ENCODE measurements around the gene PTPRK. TPM values are rescaled to one million over a fixed set of nuclear protein-coding genes. Genes with fewer than 3 reads are reported as not detected.
A peak's percentile ranks its signal among the peaks of the same experiment; 100 is the strongest.

PTPRK gene
- total RNA-seq, 1 donor from 2014 or later, result 42.8 TPM

- DNase-seq (ENCODE audit: low read depth), result no peak
Observed at GRCh38 chr6:127971945-127972391, 548.4 kb downstream of the PTPRK start.

- no peak for DNase-seq (ENCODE audit: low read depth)
Observed at GRCh38 chr6:127971386-127971785, 549.0 kb downstream of the PTPRK start.

GRCh38 chr6:127969701-127970100 lies 550.7 kb downstream of the PTPRK start:
- no peak for DNase-seq (ENCODE audit: low read depth)

GRCh38 chr6:127968394-127968793 lies 552.0 kb downstream of the PTPRK start:
- no peak for DNase-seq (ENCODE audit: low read depth)

GRCh38 chr6:127967708-127968107 lies 552.7 kb downstream of the PTPRK start:
- no peak for DNase-seq (ENCODE audit: low read depth)

GRCh38 chr6:127966616-127967015 lies 553.8 kb downstream of the PTPRK start:
- DNase-seq (ENCODE audit: low read depth), result no peak

- DNase-seq (ENCODE audit: low read depth), result peak; percentile 48
Observed at GRCh38 chr6:127963495-127963894, 556.9 kb downstream of the PTPRK start.

- no peak for DNase-seq (ENCODE audit: low read depth)
Observed at GRCh38 chr6:127959869-127960268, 560.5 kb downstream of the PTPRK start.

- DNase-seq (ENCODE audit: low read depth), result no peak
Observed at GRCh38 chr6:127956956-127957355, 563.4 kb downstream of the PTPRK start.

GRCh38 chr6:127956260-127956888 lies 564.0 kb downstream of the PTPRK start:
- DNase-seq (ENCODE audit: low read depth), result no peak

GRCh38 chr6:127954082-127954481 lies 566.3 kb downstream of the PTPRK start:
- DNase-seq (ENCODE audit: low read depth), result no peak

- no peak for DNase-seq (ENCODE audit: low read depth)
Observed at GRCh38 chr6:127952831-127953230, 567.6 kb downstream of the PTPRK start.

- DNase-seq (ENCODE audit: low read depth), result no peak
Observed at GRCh38 chr6:127952176-127952575, 568.2 kb downstream of the PTPRK start.

GRCh38 chr6:127951172-127951917 lies 569.1 kb downstream of the PTPRK start:
- DNase-seq (ENCODE audit: low read depth), result no peak

GRCh38 chr6:127950566-127951145 lies 569.7 kb downstream of the PTPRK start:
- no peak for DNase-seq (ENCODE audit: low read depth)

GRCh38 chr6:127949251-127949650 lies 571.1 kb downstream of the PTPRK start:
- DNase-seq (ENCODE audit: low read depth), result peak; percentile 62

GRCh38 chr6:127946388-127946787 lies 574.0 kb downstream of the PTPRK start:
- no peak for DNase-seq (ENCODE audit: low read depth)

GRCh38 chr6:127945434-127946097 lies 574.8 kb downstream of the PTPRK start:
- no peak for DNase-seq (ENCODE audit: low read depth)

GRCh38 chr6:127941228-127941627 lies 579.2 kb downstream of the PTPRK start:
- DNase-seq (ENCODE audit: low read depth), result no peak

- peak; percentile 29 for DNase-seq (ENCODE audit: low read depth)
Observed at GRCh38 chr6:127939442-127940066, 580.8 kb downstream of the PTPRK start.

- DNase-seq (ENCODE audit: low read depth), result peak; percentile 59
Observed at GRCh38 chr6:127938701-127939100, 581.7 kb downstream of the PTPRK start.

Data from myocyte (in vitro differentiated cells).